Smooth muscle cell (in vitro differentiated cells): ENCODE measurements around the gene OLFML2A. TPM values are rescaled to one million over a fixed set of nuclear protein-coding genes. Genes with fewer than 3 reads are reported as not detected.

Experiments used
- DNase-seq: peaks from one replicate; lab custom pipeline; 2025; ENCODE audit not compliant: unreplicated experiment; lab: John Stamatoyannopoulos, UW
- H2AFZ ChIP-seq: fragments of 200-600 bp; sonication (generic); 2 replicates; pipeline ENCODE4 v1.6.0; 2016; ENCODE audit warnings: antibody characterized with exemption, low read depth, mild to moderate bottlenecking
- H3F3A ChIP-seq: fragments of 200-600 bp; sonication (generic); 2 replicates; pipeline ENCODE4 v1.6.0; 2017; ENCODE audit warnings: antibody characterized with exemption, low read depth
- H3K27ac ChIP-seq: fragments of 200-600 bp; sonication (generic); 2 replicates; pipeline ENCODE4 v1.5.1; 2016; ENCODE audit warnings: low read depth, mild to moderate bottlenecking
- H3K27me3 ChIP-seq: fragments of 200-600 bp; sonication (generic); 2 replicates; pipeline ENCODE4 v1.6.1; 2016; ENCODE audit warnings: low read depth, mild to moderate bottlenecking
- H3K36me3 ChIP-seq: fragments of 200-600 bp; sonication (generic); 2 replicates; pipeline ENCODE4 v1.5.1; 2016; ENCODE audit warnings: low read depth
- H3K4me1 ChIP-seq: fragments of 200-600 bp; sonication (generic); 2 replicates; pipeline ENCODE4 v1.5.1; 2016; ENCODE audit warnings: low read depth
- H3K4me2 ChIP-seq: fragments of 200-600 bp; sonication (generic); 2 replicates; pipeline ENCODE4 v1.6.0; 2016; ENCODE audit warnings: mild to moderate bottlenecking
- H3K4me3 ChIP-seq: fragments of 200-600 bp; sonication (generic); 2 replicates; pipeline ENCODE4 v1.5.1; 2016; ENCODE audit warnings: mild to moderate bottlenecking
- H3K79me2 ChIP-seq: fragments of 200-600 bp; sonication (generic); 2 replicates; pipeline ENCODE4 v1.6.0; 2016; ENCODE audit warnings: low read depth, mild to moderate bottlenecking
- H3K9ac ChIP-seq: fragments of 200-600 bp; sonication (generic); 2 replicates; pipeline ENCODE4 v1.6.0; 2016; ENCODE audit warnings: low read depth
- H3K9me3 ChIP-seq: fragments of 200-600 bp; sonication (generic); replicated peaks from 2 replicates; pipeline ENCODE4 v1.5.1; 2016; ENCODE audit warnings: low read depth
- H4K20me1 ChIP-seq: fragments of 200-600 bp; sonication (generic); 2 replicates; pipeline ENCODE4 v1.6.0; 2016; ENCODE audit warnings: low read depth
- WGBS: methylation state at CpG from one replicate; pipeline ENCODE4 v1.1.7; 2016; ENCODE audit warnings: low lambda C conversion rate; 5-methylcytosine and 5-hydroxymethylcytosine counted together
- polyA plus RNA-seq: library from polyadenylated mRNA; unstranded; fragments of >200 nt; fragmentation: Nextera tagmentation; extraction: Ambion mirVana; gene quantifications from 2 replicates; pipeline ENCODE4 v1.2.1, GENCODE V29; 2016
- total RNA-seq: library from RNA; depleted of rRNA; stranded (reverse); fragments of >200 nt; gene quantifications from 2 replicates; pipeline ENCODE4 v1.2.3, GENCODE V29; 2014
- TF ChIP-seq, protein P1 (sequence below): fragments of 200-600 bp; sonication (generic); IDR thresholded peaks from 2 replicates; pipeline ENCODE4 v1.5.1; 2017; ENCODE audit warnings: borderline replicate concordance, mild to moderate bottlenecking, antibody characterized with exemption; ENCODE audit not compliant: insufficient read depth, poor library complexity, severe bottlenecking

Gene OLFML2A
- total and polyA plus RNA-seq, 2 experiments from 2014 or later = 3.5 to 17.0 TPM

DNA sequence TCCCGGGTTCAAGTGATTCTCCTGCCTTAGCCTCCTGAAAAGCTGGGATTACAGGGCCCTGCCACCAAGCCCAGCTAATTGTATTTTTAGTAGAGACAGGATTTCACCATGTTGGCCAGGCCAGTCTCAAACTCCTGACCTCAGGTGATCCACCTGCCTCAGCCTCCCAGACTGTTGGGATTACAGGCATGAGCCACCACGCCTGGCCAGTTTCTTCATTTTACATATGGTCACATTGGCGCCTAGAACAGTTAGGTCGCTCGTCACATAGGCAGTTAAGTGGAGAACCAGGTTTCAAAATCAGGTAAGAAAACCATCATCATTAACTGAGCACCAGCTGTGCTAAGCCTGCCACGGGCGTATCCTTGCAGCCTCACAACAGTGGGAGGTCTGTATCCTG is 36.1 kb downstream of the OLFML2A start:
- peak overlapping the region; percentile 72 for H3K9ac ChIP-seq
- no peaks in the 10 kb centered on the region for H3K79me2 ChIP-seq
- peak overlapping the region; percentile 57 for H3K4me2 ChIP-seq
- H3K27ac ChIP-seq = peak overlapping the region; percentile 93
- DNase-seq = no peak
- WGBS = 72% methylated on average over 7 of the region's 7 CpGs
- no peak overlapping the region for H3K4me3 ChIP-seq
- no peaks in the 10 kb centered on the region for H3K27me3 ChIP-seq
- TF ChIP-seq, protein P1, sequence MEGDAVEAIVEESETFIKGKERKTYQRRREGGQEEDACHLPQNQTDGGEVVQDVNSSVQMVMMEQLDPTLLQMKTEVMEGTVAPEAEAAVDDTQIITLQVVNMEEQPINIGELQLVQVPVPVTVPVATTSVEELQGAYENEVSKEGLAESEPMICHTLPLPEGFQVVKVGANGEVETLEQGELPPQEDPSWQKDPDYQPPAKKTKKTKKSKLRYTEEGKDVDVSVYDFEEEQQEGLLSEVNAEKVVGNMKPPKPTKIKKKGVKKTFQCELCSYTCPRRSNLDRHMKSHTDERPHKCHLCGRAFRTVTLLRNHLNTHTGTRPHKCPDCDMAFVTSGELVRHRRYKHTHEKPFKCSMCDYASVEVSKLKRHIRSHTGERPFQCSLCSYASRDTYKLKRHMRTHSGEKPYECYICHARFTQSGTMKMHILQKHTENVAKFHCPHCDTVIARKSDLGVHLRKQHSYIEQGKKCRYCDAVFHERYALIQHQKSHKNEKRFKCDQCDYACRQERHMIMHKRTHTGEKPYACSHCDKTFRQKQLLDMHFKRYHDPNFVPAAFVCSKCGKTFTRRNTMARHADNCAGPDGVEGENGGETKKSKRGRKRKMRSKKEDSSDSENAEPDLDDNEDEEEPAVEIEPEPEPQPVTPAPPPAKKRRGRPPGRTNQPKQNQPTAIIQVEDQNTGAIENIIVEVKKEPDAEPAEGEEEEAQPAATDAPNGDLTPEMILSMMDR = no peak
- H2AFZ ChIP-seq = peak overlapping the region; percentile 24
- peaks cover 25% of the 10 kb centered on the region for H3F3A ChIP-seq
- peaks cover 21% of the 10 kb centered on the region for H3K4me1 ChIP-seq
- no peaks in the 10 kb centered on the region for H3K36me3 ChIP-seq
- H3K9me3 ChIP-seq = no peaks in the 10 kb centered on the region
- H4K20me1 ChIP-seq = no peaks in the 10 kb centered on the region

DNA sequence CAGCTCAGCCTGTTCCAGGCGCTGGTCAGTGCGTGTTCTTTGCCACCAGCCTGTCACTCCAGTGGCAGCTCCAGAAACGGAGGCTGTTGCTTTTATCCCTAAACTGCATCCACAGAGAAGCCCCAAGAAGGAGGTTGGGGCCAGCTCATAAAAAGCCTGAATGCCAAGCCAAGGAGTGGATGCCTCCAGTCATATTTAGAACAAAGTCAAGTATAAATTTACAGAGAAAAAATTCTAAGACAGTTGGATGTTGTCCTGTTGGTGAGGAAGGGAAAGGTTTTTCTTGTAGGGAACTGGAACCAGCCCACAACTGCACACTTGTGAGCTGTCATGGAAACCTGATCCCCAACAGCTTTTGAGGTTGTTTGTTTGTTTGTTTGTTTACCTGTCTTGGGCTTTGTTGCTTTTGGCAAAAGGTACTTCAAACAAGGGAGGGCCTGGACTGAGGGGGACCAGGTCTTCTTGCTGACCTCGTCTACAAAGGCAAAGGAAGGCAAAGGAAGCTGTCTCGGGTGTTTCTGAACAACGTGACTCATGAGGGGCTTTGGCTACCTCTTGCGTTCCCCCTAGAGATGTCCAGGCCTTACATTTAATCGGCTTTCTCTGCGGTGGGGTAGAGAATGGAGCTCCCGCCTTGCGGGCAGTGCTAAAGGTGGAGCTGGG is 36.7 kb downstream of the OLFML2A start:
- Histone ChIP-seq H2AFZ (peak overlapping the region; percentile 24), H3K79me2 (no peaks in the 10 kb centered on the region), H3K4me1 (peaks cover 21% of the 10 kb centered on the region), H4K20me1 (no peaks in the 10 kb centered on the region), H3K36me3 (no peaks in the 10 kb centered on the region), H3F3A (peaks cover 25% of the 10 kb centered on the region), H3K9ac (peak overlapping the region; percentile 72), H3K27ac (peak overlapping the region; percentile 93), H3K9me3 (no peaks in the 10 kb centered on the region), H3K4me3 (no peak overlapping the region), H3K4me2 (peak overlapping the region; percentile 57), H3K27me3 (no peaks in the 10 kb centered on the region)
- 57% methylated on average over 11 of the region's 11 CpGs for WGBS
- TF ChIP-seq, protein P1 = no peak
- DNase-seq = no peak

DNA sequence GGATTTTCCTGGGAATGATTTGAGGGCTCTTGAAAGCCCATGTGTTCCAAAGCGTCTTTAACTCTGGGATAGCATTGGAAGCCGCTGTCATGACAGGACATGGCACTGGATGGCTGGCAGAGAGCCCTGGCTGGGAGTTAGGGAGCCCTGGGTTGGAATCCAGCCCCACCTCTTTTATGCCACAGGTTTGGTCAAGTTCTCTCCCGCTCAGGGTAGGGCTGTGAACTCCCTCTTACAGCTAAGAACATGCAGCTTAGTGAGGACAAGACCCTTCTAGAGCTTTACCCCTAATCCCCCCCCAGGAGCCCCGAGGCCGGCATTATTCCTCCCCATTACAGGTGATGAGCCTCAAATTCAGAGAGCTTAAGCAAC is 37.2 kb downstream of the OLFML2A start:
- Histone ChIP-seq H3F3A (peaks cover 25% of the 10 kb centered on the region), H3K27me3 (no peaks in the 10 kb centered on the region), H3K4me1 (peaks cover 21% of the 10 kb centered on the region), H3K4me3 (no peak overlapping the region), H3K36me3 (no peaks in the 10 kb centered on the region), H4K20me1 (no peaks in the 10 kb centered on the region), H3K4me2 (no peak overlapping the region), H3K9ac (no peak overlapping the region), H3K79me2 (no peaks in the 10 kb centered on the region), H2AFZ (no peak overlapping the region), H3K9me3 (no peaks in the 10 kb centered on the region), H3K27ac (peak overlapping the region; percentile 93)
- 96% methylated on average over 5 of the region's 5 CpGs for WGBS
- no peak for DNase-seq
- TF ChIP-seq, protein P1 = no peak

GRCh38 chr9:124815601-124816000 is 38.7 kb downstream of the OLFML2A start:
- Histone ChIP-seq H3K27me3 (no peaks in the 10 kb centered on the region), H3F3A (peaks cover 24% of the 10 kb centered on the region)
- TF ChIP-seq, protein P1 = no peak

More at GRCh38 chr9:124815601-124816000, 38.7 kb downstream of the OLFML2A start:
- Histone ChIP-seq H3K4me3 (no peak overlapping the region), H3K79me2 (no peaks in the 10 kb centered on the region), H3K4me1 (peaks cover 21% of the 10 kb centered on the region), H3K27ac (no peak overlapping the region), H3K4me2 (no peak overlapping the region), H2AFZ (no peak overlapping the region), H3K36me3 (no peaks in the 10 kb centered on the region), H3K9ac (no peak overlapping the region), H4K20me1 (no peaks in the 10 kb centered on the region), H3K9me3 (no peaks in the 10 kb centered on the region)
- DNase-seq = no peak
- WGBS = 96% methylated on average over 5 of the region's 5 CpGs
